PC-3 (cell line): ENCODE results near the gene FOXP1.

Experiments
- EZH2phosphoT487 ChIP-seq: fragments of 300-600 bp; sonication (generic); IDR thresholded peaks from 2 replicates; pipeline ENCODE4 v1.6.1; 2018; ENCODE audit warnings: mild to moderate bottlenecking, antibody characterized with exemption, low read length, borderline replicate concordance
- TF ChIP-seq, protein P1 (sequence below): fragments of 300-600 bp; sonication (generic); conservative IDR thresholded peaks from 2 replicates; pipeline ENCODE4 v1.5.1; 2017; ENCODE audit warnings: antibody characterized with exemption, low read depth, mild to moderate bottlenecking, low read length

DNA sequence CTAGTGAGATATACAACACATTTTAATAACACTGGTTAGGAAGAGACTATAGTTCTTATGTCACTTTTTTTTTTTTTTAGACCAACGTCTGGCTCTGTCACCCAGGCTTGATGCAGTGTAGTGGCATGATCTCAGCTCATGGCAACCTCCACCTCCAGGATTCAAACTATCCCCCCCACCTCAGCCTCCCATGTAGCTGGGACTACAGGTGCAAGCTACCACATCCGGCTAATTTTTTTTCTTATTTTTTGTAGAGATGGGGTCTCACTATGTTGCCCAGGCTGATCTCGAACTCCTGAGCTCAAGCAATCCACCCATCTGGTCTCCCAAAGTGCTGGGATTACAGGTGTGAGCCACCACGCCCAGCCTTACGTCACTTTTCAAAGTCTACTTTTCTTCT is 100.8 kb downstream of the FOXP1 start:
- TF ChIP-seq, protein P1, sequence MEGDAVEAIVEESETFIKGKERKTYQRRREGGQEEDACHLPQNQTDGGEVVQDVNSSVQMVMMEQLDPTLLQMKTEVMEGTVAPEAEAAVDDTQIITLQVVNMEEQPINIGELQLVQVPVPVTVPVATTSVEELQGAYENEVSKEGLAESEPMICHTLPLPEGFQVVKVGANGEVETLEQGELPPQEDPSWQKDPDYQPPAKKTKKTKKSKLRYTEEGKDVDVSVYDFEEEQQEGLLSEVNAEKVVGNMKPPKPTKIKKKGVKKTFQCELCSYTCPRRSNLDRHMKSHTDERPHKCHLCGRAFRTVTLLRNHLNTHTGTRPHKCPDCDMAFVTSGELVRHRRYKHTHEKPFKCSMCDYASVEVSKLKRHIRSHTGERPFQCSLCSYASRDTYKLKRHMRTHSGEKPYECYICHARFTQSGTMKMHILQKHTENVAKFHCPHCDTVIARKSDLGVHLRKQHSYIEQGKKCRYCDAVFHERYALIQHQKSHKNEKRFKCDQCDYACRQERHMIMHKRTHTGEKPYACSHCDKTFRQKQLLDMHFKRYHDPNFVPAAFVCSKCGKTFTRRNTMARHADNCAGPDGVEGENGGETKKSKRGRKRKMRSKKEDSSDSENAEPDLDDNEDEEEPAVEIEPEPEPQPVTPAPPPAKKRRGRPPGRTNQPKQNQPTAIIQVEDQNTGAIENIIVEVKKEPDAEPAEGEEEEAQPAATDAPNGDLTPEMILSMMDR, result no peak
- TF ChIP-seq EZH2phosphoT487, result no peak
